Measurements from ENCODE around the gene NTN5.
A peak's percentile ranks its signal among the peaks of the same experiment; 100 is the strongest.

NTN5 gene

GRCh38 chr19:48616041-48616436 lies 56.8 kb downstream of the NTN5 start:
- Histone ChIP-seq H3K9me3 (replicated peaks in 1 of 11) (no peaks in the 10 kb centered on the region), H3K4me1 (peaks cover 44 to 63% (median 46%) of the 10 kb centered on the region in 10 experiments), H3K4me2 (peak overlapping the region in 10 of 11 experiments; percentile 95 to 99 (median 98); a peak in 21 of 22 replicates), H4K20me1 (peaks cover 40 to 71% (median 61%) of the 10 kb centered on the region in 11 experiments), H3K27me3 (no peaks in the 10 kb centered on the region), H3K36me3 (peaks cover 38 to 58% (median 47%) of the 10 kb centered on the region in 11 experiments), H3K27ac (peak overlapping the region in 6 of 11 experiments; percentile 93 to 98 (median 96); a peak in 6 of 22 replicates), H3K9ac (peak overlapping the region; percentile 93 to 100 (median 98); a peak in 20 of 22 replicates), H3K4me3 (peak overlapping the region in 7 of 10 experiments; percentile 79 to 97 (median 90); a peak in 13 of 20 replicates)
- TF ChIP-seq Cebpa-rat (IDR thresholded peaks at IDR 0.05), result no peak

- TF ChIP-seq Cebpa-rat (IDR thresholded peaks at IDR 0.05), result no peak
- Histone ChIP-seq H3K9ac (peak overlapping the region; percentile 93 to 100 (median 98); a peak in 20 of 22 replicates), H3K4me1 (peaks cover 40 to 61% (median 43%) of the 10 kb centered on the region in 10 experiments), H3K36me3 (peaks cover 38 to 58% (median 47%) of the 10 kb centered on the region in 11 experiments), H3K4me3 (peak overlapping the region in 4 of 10 experiments; percentile 86 to 94 (median 92); a peak in 3 of 20 replicates), H4K20me1 (peaks cover 40 to 71% (median 61%) of the 10 kb centered on the region in 11 experiments), H3K27me3 (no peaks in the 10 kb centered on the region), H3K27ac (peak overlapping the region in 4 of 11 experiments; percentile 4 to 97 (median 54); a peak in 2 of 22 replicates), H3K9me3 (replicated peaks in 1 of 11) (no peaks in the 10 kb centered on the region), H3K4me2 (peak overlapping the region in 10 of 11 experiments; percentile 95 to 99 (median 98); a peak in 16 of 22 replicates)
These were observed 57.4 kb downstream of the NTN5 start for GRCh38 chr19:48615231-48616040.

- peaks cover 38 to 58% (median 47%) of the 10 kb centered on the region in 11 experiments for H3K36me3 ChIP-seq
- peak within 1 kb of the TSS in 6 of 11 experiments; percentile 4 to 97 (median 36); a peak in 6 of 22 replicates for H3K27ac ChIP-seq
- no peaks in the 10 kb centered on the region for H3K9me3 ChIP-seq (replicated peaks in 1 of 11)
- H3K9ac ChIP-seq, result peak within 1 kb of the TSS; percentile 93 to 100 (median 98); a peak in 20 of 22 replicates
- peaks cover 40 to 71% (median 61%) of the 10 kb centered on the region in 11 experiments for H4K20me1 ChIP-seq
- peak within 1 kb of the TSS in 4 of 10 experiments; percentile 86 to 94 (median 92); a peak in 3 of 20 replicates for H3K4me3 ChIP-seq
- no peaks in the 10 kb centered on the region for H3K27me3 ChIP-seq
- peaks cover 32 to 53% (median 36%) of the 10 kb centered on the region in 10 experiments for H3K4me1 ChIP-seq
- peak within 1 kb of the TSS in 10 of 11 experiments; percentile 95 to 99 (median 98); a peak in 16 of 22 replicates for H3K4me2 ChIP-seq
- TF ChIP-seq Cebpa-rat (IDR thresholded peaks at IDR 0.05), result no peak
These were observed 58.2 kb downstream of the NTN5 start, which contains the start of gene FAM83E for GRCh38 chr19:48614436-48615230. FAM83E (minus strand) TSS chr19:48615076; CDS start chr19:48613372, 1,704 bp downstream.

- Histone ChIP-seq H3K36me3 (peaks cover 38 to 58% (median 47%) of the 10 kb centered on the region in 11 experiments), H4K20me1 (peaks cover 40 to 71% (median 61%) of the 10 kb centered on the region in 11 experiments), H3K4me3 (no peak overlapping the region), H3K27me3 (no peaks in the 10 kb centered on the region), H3K4me1 (peaks cover 36 to 57% (median 41%) of the 10 kb centered on the region in 10 experiments), H3K9ac (peak overlapping the region in 7 of 11 experiments; percentile 4 to 38 (median 32); a peak in 7 of 22 replicates), H3K4me2 (0 out of 22 replicates have a peak overlapping the region, but pooled peaks of 1 of the 11 experiments have one; percentile 8), H3K27ac (peak overlapping the region in 5 of 11 experiments; percentile 9 to 53 (median 23); a peak in 5 of 22 replicates), H3K9me3 (replicated peaks in 1 of 11) (no peaks in the 10 kb centered on the region)
- TF ChIP-seq Cebpa-rat (IDR thresholded peaks at IDR 0.05), result no peak
These were observed 58.9 kb downstream of the NTN5 start for GRCh38 chr19:48613852-48614435.

GRCh38 chr19:48613024-48613851 lies 59.6 kb downstream of the NTN5 start:
- no peak overlapping the region for H3K4me3 ChIP-seq
- H3K4me1 ChIP-seq, result peaks cover 38 to 61% (median 47%) of the 10 kb centered on the region in 10 experiments
- peak overlapping the region in 6 of 11 experiments; percentile 12 to 37 (median 25); a peak in 5 of 22 replicates for H3K9ac ChIP-seq
- TF ChIP-seq Cebpa-rat (IDR thresholded peaks at IDR 0.05), result no peak
- H4K20me1 ChIP-seq, result peaks cover 36 to 66% (median 56%) of the 10 kb centered on the region in 11 experiments
- peak overlapping the region in 3 of 11 experiments; percentile 9 to 48 (median 23); a peak in 2 of 22 replicates for H3K27ac ChIP-seq
- H3K4me2 ChIP-seq, result no peak overlapping the region
- no peaks in the 10 kb centered on the region for H3K27me3 ChIP-seq
- H3K36me3 ChIP-seq, result peaks cover 37 to 56% (median 45%) of the 10 kb centered on the region in 11 experiments
- H3K9me3 ChIP-seq (replicated peaks in 1 of 11), result no peaks in the 10 kb centered on the region

GRCh38 chr19:48611872-48612271 lies 60.9 kb downstream of the NTN5 start:
- Histone ChIP-seq H3K9me3 (replicated peaks in 1 of 11) (no peaks in the 10 kb centered on the region), H3K27ac (peak overlapping the region in 2 of 11 experiments; percentile 5 to 27; a peak in 3 of 22 replicates), H3K4me3 (no peak overlapping the region), H3K4me2 (no peak overlapping the region), H4K20me1 (peaks cover 22 to 52% (median 42%) of the 10 kb centered on the region in 11 experiments), H3K4me1 (peaks cover 25 to 51% (median 36%) of the 10 kb centered on the region in 10 experiments), H3K9ac (peak overlapping the region in 2 of 11 experiments; percentile 16 to 17; a peak in 3 of 22 replicates), H3K27me3 (no peaks in the 10 kb centered on the region), H3K36me3 (peaks cover 23 to 42% (median 32%) of the 10 kb centered on the region in 11 experiments)
- TF ChIP-seq Cebpa-rat (IDR thresholded peaks at IDR 0.05), result no peak
